ENCODE measurements around the gene HCN4.
A peak's percentile ranks its signal among the peaks of the same experiment; 100 is the strongest.

The HCN4 gene

GRCh38 chr15:73283366-73283962 lies 85.3 kb downstream of the HCN4 start:
- H3K27ac ChIP-seq (ENCODE audit: low read length), result no peak overlapping the region
- no peaks in the 10 kb centered on the region for H3K9me3 ChIP-seq (ENCODE audit: insufficient read depth, low read length)
- no peaks in the 10 kb centered on the region for H3K36me3 ChIP-seq (replicated peaks; ENCODE audit: low read depth, low read length)
- no peak overlapping the region for H2AFZ ChIP-seq (ENCODE audit: low read depth, low read length)
- TF ChIP-seq CTCF (IDR thresholded peaks at IDR 0.05; ENCODE audit: low read depth, low read length) (no peak), EZH2phosphoT487 (IDR thresholded peaks at IDR 0.05; ENCODE audit: low read depth) (no peak)
- no peak overlapping the region for H3K4me2 ChIP-seq (ENCODE audit: low read length)
- no peak overlapping the region for H3K9ac ChIP-seq (ENCODE audit: low read length)
- H3K79me2 ChIP-seq (ENCODE audit: low read length), result no peaks in the 10 kb centered on the region
- H3K4me1 ChIP-seq (ENCODE audit: low read length), result peaks cover 16% of the 10 kb centered on the region
- no peaks in the 10 kb centered on the region for H4K20me1 ChIP-seq (ENCODE audit: insufficient read depth, low read length)
- no peaks in the 10 kb centered on the region for H3K27me3 ChIP-seq (ENCODE audit: low read depth, low read length)
- H3K4me3 ChIP-seq (ENCODE audit: low read length), result no peak overlapping the region

DNA sequence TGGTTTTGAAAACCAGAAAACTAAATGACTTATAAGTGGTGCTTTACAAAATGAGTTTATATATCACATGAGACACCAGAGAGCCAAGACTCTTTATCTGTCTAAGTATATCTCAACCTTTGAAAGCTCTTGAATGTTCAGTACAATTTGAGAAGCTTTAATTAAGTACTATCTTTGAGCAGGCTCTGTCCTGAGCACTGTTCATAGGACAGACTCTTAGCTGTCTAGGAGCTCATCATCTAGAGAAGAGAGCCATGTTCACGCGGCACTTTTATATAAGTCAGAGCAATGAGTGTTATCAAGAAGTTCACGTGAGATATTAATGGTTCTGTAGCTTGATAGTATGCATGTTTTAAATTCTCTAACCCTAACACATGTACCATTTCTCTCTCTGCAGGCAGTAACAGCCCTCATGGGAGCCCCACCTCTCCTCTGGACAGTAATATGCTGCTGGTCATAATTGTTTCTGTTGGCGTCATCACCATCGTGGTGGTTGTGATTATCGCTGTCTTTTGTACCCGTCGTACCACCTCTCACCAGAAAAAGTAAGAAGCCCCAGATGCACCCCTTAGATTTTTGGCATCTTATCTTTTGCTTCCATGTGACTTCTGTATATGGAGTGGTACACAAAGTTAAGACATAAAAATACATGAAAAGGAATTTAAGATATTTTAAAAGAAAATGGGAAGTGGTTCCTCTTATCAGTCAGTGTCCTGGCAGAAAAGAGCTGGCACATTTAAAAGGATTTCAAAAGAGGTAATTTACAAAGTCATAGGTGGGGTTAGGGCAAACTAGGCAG lies 86.0 kb downstream of the HCN4 start:
- Histone ChIP-seq H3K9me3 (ENCODE audit: insufficient read depth, low read length) (no peaks in the 10 kb centered on the region), H3K27me3 (ENCODE audit: low read depth, low read length) (no peaks in the 10 kb centered on the region), H3K4me3 (ENCODE audit: low read length) (no peak overlapping the region), H3K79me2 (ENCODE audit: low read length) (no peaks in the 10 kb centered on the region), H4K20me1 (ENCODE audit: insufficient read depth, low read length) (no peaks in the 10 kb centered on the region), H3K27ac (ENCODE audit: low read length) (no peak overlapping the region), H2AFZ (ENCODE audit: low read depth, low read length) (no peak overlapping the region), H3K9ac (ENCODE audit: low read length) (no peak overlapping the region), H3K36me3 (replicated peaks; ENCODE audit: low read depth, low read length) (no peaks in the 10 kb centered on the region), H3K4me2 (ENCODE audit: low read length) (no peak overlapping the region), H3K4me1 (ENCODE audit: low read length) (peaks cover 16% of the 10 kb centered on the region)
- no peak for TF ChIP-seq CTCF (IDR thresholded peaks at IDR 0.05; ENCODE audit: low read depth, low read length)
- no peak for TF ChIP-seq EZH2phosphoT487 (IDR thresholded peaks at IDR 0.05; ENCODE audit: low read depth)

DNA sequence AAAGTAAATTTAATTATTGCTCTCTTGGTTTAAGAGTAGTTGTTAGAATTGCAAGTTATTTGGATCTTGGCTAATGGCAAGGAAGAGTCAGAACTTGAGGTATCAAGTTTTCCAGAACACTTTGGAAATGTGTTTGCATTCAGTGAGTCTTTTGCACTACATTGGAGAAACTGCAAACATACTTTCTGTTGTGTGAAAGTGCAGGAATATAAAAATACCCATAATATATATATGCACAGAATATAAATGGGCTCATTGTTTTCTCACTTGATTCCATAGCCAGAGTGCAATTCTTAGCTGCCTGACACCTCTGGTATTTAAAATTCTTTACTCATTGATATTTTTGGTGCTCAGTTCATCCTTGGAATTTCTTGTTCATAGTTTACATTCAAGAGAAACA lies 92.9 kb downstream of the HCN4 start:
- no peak for TF ChIP-seq EZH2phosphoT487 (IDR thresholded peaks at IDR 0.05; ENCODE audit: low read depth)
- TF ChIP-seq CTCF (IDR thresholded peaks at IDR 0.05; ENCODE audit: low read depth, low read length), result no peak
- H2AFZ ChIP-seq (ENCODE audit: low read depth, low read length), result no peak overlapping the region

GRCh38 chr15:73273181-73274002 lies 95.4 kb downstream of the HCN4 start:
- Histone ChIP-seq H3K4me1 (ENCODE audit: low read length) (peaks cover 4% of the 10 kb centered on the region; the same call in 1 of the 2 replicates), H3K79me2 (ENCODE audit: low read length) (no peaks in the 10 kb centered on the region), H3K9ac (ENCODE audit: low read length) (no peak overlapping the region), H3K4me3 (ENCODE audit: low read length) (peak overlapping the region; percentile 39), H3K9me3 (ENCODE audit: insufficient read depth, low read length) (no peaks in the 10 kb centered on the region), H3K27ac (ENCODE audit: low read length) (no peak overlapping the region), H3K27me3 (ENCODE audit: low read depth, low read length) (no peaks in the 10 kb centered on the region), H3K4me2 (ENCODE audit: low read length) (peak overlapping the region; percentile 53), H4K20me1 (ENCODE audit: insufficient read depth, low read length) (no peaks in the 10 kb centered on the region), H2AFZ (ENCODE audit: low read depth, low read length) (peak overlapping the region; percentile 27; the same call in 1 of the 2 replicates), H3K36me3 (replicated peaks; ENCODE audit: low read depth, low read length) (no peaks in the 10 kb centered on the region)
- TF ChIP-seq CTCF (IDR thresholded peaks at IDR 0.05; ENCODE audit: low read depth, low read length), result peak; percentile 87
- TF ChIP-seq EZH2phosphoT487 (IDR thresholded peaks at IDR 0.05; ENCODE audit: low read depth), result no peak

More for the DNA sequence above, 92.9 kb downstream of the HCN4 start:
- Histone ChIP-seq H3K9me3 (ENCODE audit: insufficient read depth, low read length) (no peaks in the 10 kb centered on the region), H3K4me3 (ENCODE audit: low read length) (no peak overlapping the region), H3K27ac (ENCODE audit: low read length) (no peak overlapping the region), H3K4me1 (ENCODE audit: low read length) (peaks cover 4% of the 10 kb centered on the region; the same call in 1 of the 2 replicates), H3K4me2 (ENCODE audit: low read length) (no peak overlapping the region), H3K36me3 (replicated peaks; ENCODE audit: low read depth, low read length) (no peaks in the 10 kb centered on the region), H3K79me2 (ENCODE audit: low read length) (no peaks in the 10 kb centered on the region), H4K20me1 (ENCODE audit: insufficient read depth, low read length) (no peaks in the 10 kb centered on the region), H3K27me3 (ENCODE audit: low read depth, low read length) (no peaks in the 10 kb centered on the region), H3K9ac (ENCODE audit: low read length) (no peak overlapping the region)

Data from OCI-LY3 (cell line).